Left lung (tissue), 10 donors: ENCODE data around the gene INF2. TPM values are rescaled to one million over a fixed set of nuclear protein-coding genes. Genes with fewer than 3 reads are reported as not detected.

Source experiments
- ATAC-seq: fragments of 200-7000 bp; cut with Tn5 transposase; one replicate; pipeline ENCODE4 v1.9.1; 2020; ENCODE audit warnings: moderate library complexity
- DNase-seq, 4 donors: peaks; one replicate each; pipeline ENCODE4 v3.0.0-alpha.2; 2013 to 2020
- H3K27ac ChIP-seq, 2 donors: fragments of 200-600 bp; sonication (generic) in 1 of 2; one replicate each; pipeline versions ENCODE4 v1.5.0 to v1.8.0; 2020 to 2021
- H3K27me3 ChIP-seq, 2 donors: fragments of 200-600 bp; sonication (generic) in 1 of 2; one replicate each; pipeline versions ENCODE4 v1.5.0 to v1.8.0; 2020 to 2021
- H3K36me3 ChIP-seq, 2 donors: fragments of 200-600 bp; sonication (generic) in 1 of 2; one replicate each; pipeline versions ENCODE4 v1.5.0 to v1.8.0; 2020 to 2021
- H3K4me1 ChIP-seq, 2 donors: fragments of 200-600 bp; one replicate each; pipeline ENCODE4 v1.8.0; 2021
- H3K4me3 ChIP-seq, 2 donors: fragments of 200-600 bp; sonication (generic) in 1 of 2; one replicate each; pipeline versions ENCODE4 v1.5.0 to v1.8.0; 2020 to 2021; ENCODE audit warnings: mild to moderate bottlenecking in 1 of 2
- H3K9me3 ChIP-seq, 2 donors: fragments of 200-600 bp; sonication (generic) in 1 of 2; one replicate each; pipeline versions ENCODE4 v1.5.0 to v1.8.0; 2020 to 2021
- intact Hi-C, 2 donors: fragments of 100-400 bp; cut with DNase I; formaldehyde crosslinking; loops; one replicate each; pipeline versions ENCODE4 v1.11.2 to v1.14.2; 2022
- polyA plus RNA-seq, 6 donors: library from polyadenylated mRNA; unstranded; fragments of 120-200 nt; gene quantifications; one replicate each; pipeline ENCODE4 v1.2.1, GENCODE V29; 2013; ENCODE audit not compliant: insufficient read length in 6 of 6
- total RNA-seq, 2 donors: library from RNA; stranded (reverse); fragmentation: NEBNext Ultra II Directional; extraction: Animal tissue kit (Norgen Biotek cat#: 25700); gene quantifications; one replicate each; pipeline ENCODE4 v1.2.1, GENCODE V29; 2021
- TF ChIP-seq, protein P1 (sequence below), 2 donors: fragments of 200-600 bp; sonication (generic) in 1 of 2; IDR thresholded peaks; one replicate each; pipeline versions ENCODE4 v1.5.0 to v1.8.0; 2021; ENCODE audit warnings: antibody characterized with exemption in 2 of 2
- donor health status: DM: no; HTN: yes; CAD: no.
- donor health status: DM: no; HTN: no; CAD: no.

Gene INF2
- total and polyA plus RNA-seq, 8 donors: 43.5 to 120 (median 57.0) TPM

DNA sequence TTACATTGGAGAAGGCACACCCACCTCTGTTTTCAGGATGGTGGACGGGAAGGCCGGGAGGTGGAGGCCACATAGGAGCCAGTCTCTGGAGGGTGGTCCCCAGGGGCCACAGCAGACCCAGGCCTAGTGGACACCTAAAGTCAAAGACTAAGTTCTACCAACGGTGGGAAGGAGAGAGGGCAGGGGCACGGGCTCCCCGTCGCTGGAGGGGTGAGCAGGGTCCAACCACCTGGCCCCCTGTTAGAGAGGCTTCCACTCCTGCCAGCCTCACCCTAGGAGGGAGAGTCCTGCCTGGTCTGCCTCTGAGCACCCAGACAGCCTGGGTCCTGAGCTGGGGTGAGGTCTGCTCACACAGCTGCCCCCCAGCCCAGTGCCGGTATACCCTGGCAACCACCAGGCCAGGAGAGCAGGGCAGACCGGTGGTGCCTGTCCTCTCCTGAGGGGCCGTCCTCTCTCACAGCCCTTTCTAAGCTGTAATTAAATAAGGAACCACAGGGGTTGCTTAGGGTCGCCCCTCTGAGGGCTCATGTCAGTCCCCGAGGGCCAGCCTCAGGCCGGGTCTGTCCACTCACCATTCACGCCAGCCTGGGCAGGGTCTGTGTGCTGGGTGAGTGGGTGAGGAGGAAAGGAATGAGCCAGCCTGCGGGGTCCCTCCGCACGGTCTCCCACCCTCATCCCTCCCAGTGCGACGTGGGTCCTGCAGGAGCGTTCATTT is 2.3 kb downstream of the INF2 start:
- no peak overlapping the region for H3K27ac ChIP-seq
- peaks cover 0 to 24% of the 10 kb centered on the region in 2 donors for H3K36me3 ChIP-seq
- peaks cover 0 to 25% of the 10 kb centered on the region in 2 donors for H3K27me3 ChIP-seq
- DNase-seq (peak in 1 of 4 donors; percentile 67), ATAC-seq (no peak)
- intact Hi-C loops: no loop called here
- peaks cover 34 to 96% of the 10 kb centered on the region in 2 donors for H3K4me1 ChIP-seq
- TF ChIP-seq, protein P1, sequence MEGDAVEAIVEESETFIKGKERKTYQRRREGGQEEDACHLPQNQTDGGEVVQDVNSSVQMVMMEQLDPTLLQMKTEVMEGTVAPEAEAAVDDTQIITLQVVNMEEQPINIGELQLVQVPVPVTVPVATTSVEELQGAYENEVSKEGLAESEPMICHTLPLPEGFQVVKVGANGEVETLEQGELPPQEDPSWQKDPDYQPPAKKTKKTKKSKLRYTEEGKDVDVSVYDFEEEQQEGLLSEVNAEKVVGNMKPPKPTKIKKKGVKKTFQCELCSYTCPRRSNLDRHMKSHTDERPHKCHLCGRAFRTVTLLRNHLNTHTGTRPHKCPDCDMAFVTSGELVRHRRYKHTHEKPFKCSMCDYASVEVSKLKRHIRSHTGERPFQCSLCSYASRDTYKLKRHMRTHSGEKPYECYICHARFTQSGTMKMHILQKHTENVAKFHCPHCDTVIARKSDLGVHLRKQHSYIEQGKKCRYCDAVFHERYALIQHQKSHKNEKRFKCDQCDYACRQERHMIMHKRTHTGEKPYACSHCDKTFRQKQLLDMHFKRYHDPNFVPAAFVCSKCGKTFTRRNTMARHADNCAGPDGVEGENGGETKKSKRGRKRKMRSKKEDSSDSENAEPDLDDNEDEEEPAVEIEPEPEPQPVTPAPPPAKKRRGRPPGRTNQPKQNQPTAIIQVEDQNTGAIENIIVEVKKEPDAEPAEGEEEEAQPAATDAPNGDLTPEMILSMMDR (IDR thresholded peaks at IDR 0.05): no peak
- H3K9me3 ChIP-seq: no peaks in the 10 kb centered on the region
- H3K4me3 ChIP-seq: no peak overlapping the region

DNA sequence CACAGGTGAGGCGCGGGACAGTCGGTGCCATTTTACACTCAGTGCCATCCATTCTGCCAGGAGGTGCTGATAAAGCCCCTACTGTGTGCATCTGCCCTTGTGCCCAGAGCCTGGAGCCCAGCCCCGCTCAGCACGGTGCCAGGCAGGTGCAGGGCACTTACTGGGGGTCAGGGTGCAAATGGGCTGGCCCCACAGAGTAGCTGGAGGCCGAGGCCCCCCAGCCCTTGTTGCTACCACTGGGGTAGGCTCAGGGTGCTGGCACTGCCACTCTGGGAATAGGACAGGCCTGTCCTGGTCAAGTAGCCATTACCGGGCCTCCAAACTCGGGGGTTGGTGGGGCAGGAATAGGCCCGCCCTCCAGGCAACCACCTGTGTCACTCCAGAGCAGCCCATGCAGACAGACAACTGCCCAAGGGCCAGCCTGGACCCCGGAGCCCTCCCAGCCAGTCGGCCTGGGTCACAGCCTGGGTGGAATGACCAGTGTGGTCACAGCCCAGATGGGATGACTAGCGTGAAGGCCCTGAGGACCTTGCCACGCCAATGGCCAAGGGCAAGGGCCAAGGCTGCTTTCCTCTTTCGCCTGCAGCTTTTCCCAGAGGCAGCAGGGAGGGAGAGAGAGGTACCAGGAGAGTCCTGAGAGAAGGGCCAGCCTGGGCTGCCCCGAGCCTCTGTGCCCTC is 3.0 kb downstream of the INF2 start:
- H3K9me3 ChIP-seq: no peaks in the 10 kb centered on the region
- DNase-seq (peak in 1 of 4 donors; percentile 74), ATAC-seq (no peak)
- no peak overlapping the region for H3K27ac ChIP-seq
- TF ChIP-seq, protein P1 (IDR thresholded peaks at IDR 0.05): no peak
- peaks cover 0 to 25% of the 10 kb centered on the region in 2 donors for H3K27me3 ChIP-seq
- no peak overlapping the region for H3K4me3 ChIP-seq
- peaks cover 39 to 96% of the 10 kb centered on the region in 2 donors for H3K4me1 ChIP-seq
- H3K36me3 ChIP-seq: peaks cover 0 to 31% of the 10 kb centered on the region in 2 donors
- intact Hi-C loops: no loop called here

DNA sequence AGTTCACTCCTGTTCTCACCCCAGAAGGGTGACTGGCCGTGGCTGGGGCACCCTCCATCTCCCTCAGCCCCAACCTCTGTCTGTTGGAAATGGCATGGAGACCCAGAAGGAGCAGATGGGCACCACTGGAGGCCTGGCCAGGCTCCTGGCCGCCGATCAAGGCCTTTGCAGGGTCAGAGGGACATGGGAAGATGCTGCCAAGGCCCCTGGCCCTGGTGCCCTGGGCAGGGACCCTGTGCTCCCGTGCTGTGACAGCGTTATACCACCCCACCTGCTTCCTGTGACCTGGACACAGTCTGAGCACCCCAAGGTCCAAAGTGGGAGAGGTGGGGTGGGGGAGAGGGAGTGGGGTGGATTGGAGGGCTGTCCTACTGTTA is 3.5 kb downstream of the INF2 start:
- no peaks in the 10 kb centered on the region for H3K9me3 ChIP-seq
- H3K4me3 ChIP-seq: no peak overlapping the region
- peaks cover 0 to 25% of the 10 kb centered on the region in 2 donors for H3K27me3 ChIP-seq
- no peak overlapping the region for H3K27ac ChIP-seq
- H3K36me3 ChIP-seq: peaks cover 0 to 32% of the 10 kb centered on the region in 2 donors
- ATAC-seq (no peak), DNase-seq (peak in 1 of 4 donors; percentile 55)
- intact Hi-C loops: no loop called here
- TF ChIP-seq, protein P1 (IDR thresholded peaks at IDR 0.05): no peak
- H3K4me1 ChIP-seq: peaks cover 42 to 96% of the 10 kb centered on the region in 2 donors

DNA sequence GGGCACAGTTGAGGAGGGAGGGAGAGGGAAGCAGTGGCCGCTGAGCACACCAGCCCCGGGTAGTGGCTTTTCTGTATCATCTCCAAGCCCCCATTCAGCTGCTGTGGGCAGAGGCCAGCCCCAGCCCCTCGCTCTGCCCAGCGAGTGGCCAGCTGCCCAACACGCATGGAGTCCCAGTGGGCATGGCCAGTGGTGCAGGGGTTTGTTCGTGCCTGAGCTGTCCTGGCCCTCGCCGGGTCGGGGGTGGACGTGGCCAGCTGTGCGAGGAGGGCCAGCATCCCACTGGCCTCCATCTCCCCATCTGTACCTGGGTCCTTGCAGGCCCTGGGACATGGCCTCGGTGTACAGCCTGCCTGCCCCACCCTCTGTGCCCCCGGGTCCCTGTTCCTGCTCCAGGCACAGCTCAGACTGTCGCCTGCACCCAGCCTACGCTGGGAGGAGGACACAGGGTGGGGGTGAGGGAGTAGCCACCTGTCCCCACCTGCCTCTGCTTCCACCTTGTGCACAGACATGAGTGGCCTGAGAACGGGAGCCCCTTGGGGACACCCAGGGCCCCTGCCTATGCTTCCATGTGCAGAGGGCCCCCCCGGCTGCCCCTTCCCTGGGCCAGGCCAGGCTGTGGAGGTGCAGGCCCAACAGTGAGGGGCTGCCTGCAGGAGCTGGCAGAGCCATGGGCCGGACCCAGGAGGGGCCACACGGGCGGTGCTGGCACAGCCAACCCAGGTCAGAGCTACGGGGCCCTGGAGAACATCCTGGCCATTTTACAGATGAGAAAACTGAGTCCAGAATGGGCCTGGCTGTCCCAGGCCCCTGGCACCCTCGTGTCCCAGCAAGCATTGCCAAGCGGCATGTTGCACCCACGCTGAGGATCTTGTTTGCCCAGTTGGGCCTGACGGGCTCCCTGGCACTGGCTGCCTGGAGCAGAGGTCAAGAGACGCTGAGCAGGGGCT is 4.3 kb downstream of the INF2 start:
- intact Hi-C loops: no loop called here
- ATAC-seq (no peak), DNase-seq (peak in 1 of 4 donors; percentile 76)
- Histone ChIP-seq H3K4me1 (peaks cover 43 to 96% of the 10 kb centered on the region in 2 donors), H3K27me3 (peaks cover 0 to 20% of the 10 kb centered on the region in 2 donors), H3K36me3 (peaks cover 0 to 32% of the 10 kb centered on the region in 2 donors), H3K27ac (peak overlapping the region in 1 of 2 donors; percentile 58), H3K9me3 (no peaks in the 10 kb centered on the region), H3K4me3 (no peak overlapping the region)
- TF ChIP-seq, protein P1 (IDR thresholded peaks at IDR 0.05): no peak
